ENCODE measurements around the gene RAB27B.

The RAB27B gene

GRCh38 chr18:54843314-54843713, 15.0 kb downstream of the RAB27B start:
- no peak for TF ChIP-seq ZNF114 (tag by site-specific recombination; IDR thresholded peaks at IDR 0.05)
- TF ChIP-seq PRDM10 (tag by site-specific recombination; IDR thresholded peaks at IDR 0.05), result no peak
- TF ChIP-seq PBX3 (CRISPR knock-in tag; IDR thresholded peaks at IDR 0.05), result no peak
- no peak for TF ChIP-seq BCL11A (tag by site-specific recombination; IDR thresholded peaks at IDR 0.05; ENCODE audit: low read depth)
- TF ChIP-seq ZBTB8A (tag by site-specific recombination; IDR thresholded peaks at IDR 0.05), result no peak
- TF ChIP-seq SP7 (tag by site-specific recombination; IDR thresholded peaks at IDR 0.05), result no peak
- no peak for TF ChIP-seq SETDB1 (IDR thresholded peaks at IDR 0.05; ENCODE audit: insufficient read length, low read length)
- no peak for TF ChIP-seq ZNF37A (tag by site-specific recombination; IDR thresholded peaks at IDR 0.05)
- TF ChIP-seq ZNF660 (tag by site-specific recombination; IDR thresholded peaks at IDR 0.05), result no peak
- no peak for TF ChIP-seq ZFP37 (tag by site-specific recombination; IDR thresholded peaks at IDR 0.05)
- no peak for TF ChIP-seq ZNF184 (tag by site-specific recombination; IDR thresholded peaks at IDR 0.05)
- TF ChIP-seq ZSCAN16 (tag by site-specific recombination; IDR thresholded peaks at IDR 0.05), result no peak
- TF ChIP-seq SALL2 (tag by site-specific recombination; IDR thresholded peaks at IDR 0.05; ENCODE audit: borderline replicate concordance), result no peak
- no peak for TF ChIP-seq ZNF266 (tag by site-specific recombination; IDR thresholded peaks at IDR 0.05; ENCODE audit: low read depth)
- TF ChIP-seq TSHZ1 (tag by site-specific recombination; IDR thresholded peaks at IDR 0.05; ENCODE audit: borderline replicate concordance), result no peak
- TF ChIP-seq ZNF449 (tag by site-specific recombination; IDR thresholded peaks at IDR 0.05), result no peak
- no peak overlapping the region for H3K27ac ChIP-seq (ENCODE audit: extremely low read depth, low read depth, low read length)
- ChIA-PET CTCF (no interaction called here), POLR2A (no interaction called here)
- H3K36me3 ChIP-seq (ENCODE audit: control insufficient read depth in 2 of 2, insufficient read depth in 1 of 2, low read length in 2 of 2), result no peaks in the 10 kb centered on the region
- H3K4me1 ChIP-seq (ENCODE audit: control insufficient read depth, insufficient read depth, low read length), result no peaks in the 10 kb centered on the region
- H3K9me3 ChIP-seq (ENCODE audit: control insufficient read depth, insufficient read depth, low read depth, low read length), result no peaks in the 10 kb centered on the region
- H3K4me3 ChIP-seq (ENCODE audit: low read depth, low read length), result no peak overlapping the region

- no peak overlapping the region for H3K4me3 ChIP-seq (ENCODE audit: low read depth, low read length)
- H3K9me3 ChIP-seq (ENCODE audit: control insufficient read depth, insufficient read depth, low read depth, low read length), result no peaks in the 10 kb centered on the region
- no peak overlapping the region for H3K27ac ChIP-seq (ENCODE audit: extremely low read depth, low read depth, low read length)
- no peaks in the 10 kb centered on the region for H3K4me1 ChIP-seq (ENCODE audit: control insufficient read depth, insufficient read depth, low read length)
- ChIA-PET POLR2A (no interaction called here), CTCF (no interaction called here)
- H3K36me3 ChIP-seq (ENCODE audit: control insufficient read depth in 2 of 2, insufficient read depth in 1 of 2, low read length in 2 of 2), result no peaks in the 10 kb centered on the region
- no peak for TF ChIP-seq ZFP41 (tag by site-specific recombination; IDR thresholded peaks at IDR 0.05; ENCODE audit: borderline replicate concordance)
- no peak for TF ChIP-seq BCL11B (tag by site-specific recombination; IDR thresholded peaks at IDR 0.05; ENCODE audit: low read depth)
- TF ChIP-seq ZNF639 (tag by site-specific recombination; IDR thresholded peaks at IDR 0.05), result no peak
- TF ChIP-seq OSR2 (tag by site-specific recombination; IDR thresholded peaks at IDR 0.05), result no peak
- no peak for TF ChIP-seq PBX3 (CRISPR knock-in tag; IDR thresholded peaks at IDR 0.05)
- TF ChIP-seq GFI1B (tag by site-specific recombination; IDR thresholded peaks at IDR 0.05), result no peak
- TF ChIP-seq ZNF792 (tag by site-specific recombination; IDR thresholded peaks at IDR 0.05), result no peak
Measured at GRCh38 chr18:54845787-54846186, 17.5 kb downstream of the RAB27B start.

Data from HEK293 (cell line).